HepG2 (cell line): Measurements from ENCODE around the gene CISD3. TPM values are rescaled to one million over a fixed set of nuclear protein-coding genes. Genes with fewer than 3 reads are reported as not detected.

Experiments used
- ATAC-seq: fragments of 200-7000 bp; cut with Tn5 transposase; 3 replicates; pipeline ENCODE4 v1.9.1; 2020; ENCODE audit warnings: mild to moderate bottlenecking, moderate library complexity
- BruUV-seq: library from RNA; stranded (reverse); fragments of 400-500 nt; replicated peaks from 2 replicates; lab custom pipeline; 2021; lab: Mats Ljungman, UMichigan
- CTCF ChIA-PET: fragments of 300-600 bp; formaldehyde crosslinking; extraction: SDS; loops from one replicate; lab custom pipeline; 2021; ENCODE audit warnings: low total read pairs, inconsistent platforms, low intra/inter-chr PET ratio; lab: Yijun Ruan, JAX
- POLR2A ChIA-PET: fragments of 350-600 bp; sonication (Branson Sonifier 250); formaldehyde crosslinking; loops from one replicate; lab custom pipeline; 2020; ENCODE audit warnings: antibody characterized with exemption, inconsistent platforms; lab: Yijun Ruan, JAX
- DNase-seq: peaks from one replicate; pipeline ENCODE4 v3.0.0-alpha.2; 2015; ENCODE audit warnings: low spot score
- FAIRE-seq: peaks from 3 replicates; lab custom pipeline; 2011; peaks lifted over from hg19 to GRCh38; lab: Jason Lieb, UNC
- H2AFZ ChIP-seq: one replicate; pipeline ENCODE4 v1.6.1; 2011; ENCODE audit warnings: low read length, inconsistent platforms
- H3K27ac ChIP-seq: fragments of 300-600 bp; 3 replicates; pipeline ENCODE4 v1.8.0; 2011; ENCODE audit warnings: mixed run types, mild to moderate bottlenecking, mixed read lengths, low read length, inconsistent platforms; ENCODE audit not compliant: insufficient read depth; ENCODE audit errors: extremely low read length
- H3K27me3 ChIP-seq, 2 experiments: fragments of 200-600 bp in 1 of 2; 2 replicates in 1 of 2; 3 replicates in 1 of 2; pipeline versions ENCODE4 v1.6.0 to v1.8.0; 2011; ENCODE audit warnings: low read length in 2 of 2, mild to moderate bottlenecking in 2 of 2, moderate library complexity in 2 of 2, inconsistent platforms in 1 of 2; ENCODE audit not compliant: insufficient read depth in 2 of 2, control insufficient read depth in 1 of 2
- H3K36me3 ChIP-seq, 2 experiments: fragments of 200-600 bp in 1 of 2; replicated peaks in 1 of 2; 2 replicates in 1 of 2; 3 replicates in 1 of 2; pipeline versions ENCODE4 v1.5.1 to v1.8.0; 2011; ENCODE audit warnings: low read length in 2 of 2, inconsistent platforms in 1 of 2; ENCODE audit not compliant: insufficient read depth in 2 of 2, control insufficient read depth in 1 of 2
- H3K4me1 ChIP-seq: 2 replicates; pipeline ENCODE4 v1.5.1; 2012; ENCODE audit warnings: low read length, inconsistent platforms; ENCODE audit not compliant: insufficient read depth
- H3K4me2 ChIP-seq: 2 replicates; pipeline ENCODE4 v1.6.0; 2011; ENCODE audit warnings: low read depth, low read length, inconsistent platforms
- H3K4me3 ChIP-seq, 3 experiments: fragments of 200-600 bp in 1 of 3; sonication (generic), shearing (Covaris generic) in 1 of 3; replicated peaks in 1 of 3; 2 replicates each; pipeline ENCODE4 v1.5.1; 2011 to 2016; ENCODE audit warnings: low read length in 3 of 3, inconsistent platforms in 2 of 3, low read depth in 2 of 3, mild to moderate bottlenecking in 2 of 3, control low read depth in 1 of 3, mixed read lengths in 1 of 3; ENCODE audit not compliant: insufficient read depth in 1 of 3
- H3K79me2 ChIP-seq: one replicate; pipeline ENCODE4 v1.6.1; 2011; ENCODE audit warnings: low read length, inconsistent platforms; ENCODE audit not compliant: insufficient read depth
- H3K9ac ChIP-seq: 2 replicates; pipeline ENCODE4 v1.6.0; 2011; ENCODE audit warnings: mild to moderate bottlenecking, low read depth, low read length, inconsistent platforms; ENCODE audit not compliant: insufficient read depth
- H3K9me3 ChIP-seq: 2 replicates; pipeline ENCODE4 v1.5.1; 2012; ENCODE audit warnings: mild to moderate bottlenecking, low read length
- H4K20me1 ChIP-seq: 2 replicates; pipeline ENCODE4 v1.6.0; 2011; ENCODE audit warnings: inconsistent platforms, mild to moderate bottlenecking, low read length, moderate library complexity; ENCODE audit not compliant: insufficient read depth
- AGO1 ChIP-seq: fragments of 200-400 bp; formaldehyde crosslinking; IDR thresholded peaks from 2 replicates; pipeline ENCODE4 v1.6.1; 2017; ENCODE audit warnings: mild to moderate bottlenecking, low read depth, low read length, moderate library complexity; ENCODE audit not compliant: poor library complexity, severe bottlenecking
- BRD4 ChIP-seq: sonication (generic); formaldehyde crosslinking; IDR thresholded peaks from 2 replicates; pipeline ENCODE4 v1.4.0; 2020; ENCODE audit warnings: missing genetic modification reagents
- FOXM1 ChIP-seq: sonication (generic); formaldehyde crosslinking; IDR thresholded peaks from 2 replicates; pipeline ENCODE4 v1.5.0; 2020; ENCODE audit warnings: missing genetic modification reagents
- RBFOX2 ChIP-seq: fragments of 200-400 bp; formaldehyde crosslinking; IDR thresholded peaks from 2 replicates; pipeline ENCODE4 v1.6.1; 2017; ENCODE audit warnings: low read depth, mild to moderate bottlenecking, low read length
- RBM22 ChIP-seq: fragments of 200-400 bp; formaldehyde crosslinking; optimal IDR thresholded peaks from 2 replicates; pipeline ENCODE3; 2017; ENCODE audit warnings: mild to moderate bottlenecking, low read length, moderate library complexity
- ZNF530 ChIP-seq: sonication (generic); formaldehyde crosslinking; IDR thresholded peaks from 2 replicates; pipeline ENCODE4 v1.5.0; 2020; ENCODE audit warnings: low read depth, mild to moderate bottlenecking, missing genetic modification reagents
- WGBS: methylation state at CpG from one replicate; pipeline ENCODE4 v1.1.6; 2017; ENCODE audit warnings: low lambda C conversion rate; 5-methylcytosine and 5-hydroxymethylcytosine counted together
- in situ Hi-C: cut with HindIII; loops from 2 replicates; pipeline ENCODE4 v1.10.0; 2017; ENCODE audit warnings: low pct_unique_long_range_greater_than_20kb; ENCODE audit not compliant: extremely low pct_ligation_motif_present
- intact Hi-C: fragments of 100-400 bp; cut with micrococcal nuclease; formaldehyde crosslinking; loops from one replicate; pipeline ENCODE4 v1.10.0; 2022; ENCODE audit not compliant: unreplicated experiment
- polyA plus RNA-seq, 8 experiments: library from polyadenylated mRNA; depleted of rRNA in 3 of 8; stranded (reverse) in 7 of 8; unstranded in 1 of 8; fragments of >200 nt; fragmentation: Illumina TruSeq in 4 of 8; extraction: Trizol in 4 of 8; gene quantifications; 2 replicates each; pipeline versions ENCODE4 v1.2.1 to v1.2.3, GENCODE V29; 2011 to 2016; ENCODE audit warnings: low read depth in 4 of 8, missing spikeins in 1 of 8, mixed read lengths in 1 of 8; ENCODE audit not compliant: insufficient read depth in 1 of 8
- total RNA-seq, 5 experiments: library from RNA; depleted of rRNA; stranded (reverse); fragments of >200 nt; fragmentation: Illumina TruSeq; extraction: Trizol; gene quantifications; 2 replicates each; pipeline ENCODE4 v1.2.3, GENCODE V29; 2016; ENCODE audit warnings: low read depth in 1 of 5
- TF ChIP-seq, protein P1 (sequence below): sonication (generic); formaldehyde crosslinking; IDR thresholded peaks from 2 replicates; pipeline ENCODE4 v1.4.0; 2020; ENCODE audit warnings: low read depth, mild to moderate bottlenecking, missing genetic modification reagents
- TF ChIP-seq, protein P2 (sequence below): sonication (generic); formaldehyde crosslinking; IDR thresholded peaks from 2 replicates; pipeline ENCODE4 v1.9.0; 2021; ENCODE audit warnings: mild to moderate bottlenecking, missing genetic modification reagents
- TF ChIP-seq, protein P3 (sequence below), 2 experiments: sonication (generic) in 1 of 2; formaldehyde crosslinking in 1 of 2; IDR thresholded peaks; 2 replicates each; pipeline versions ENCODE4 v1.6.1 to v1.9.0; 2014 to 2022; ENCODE audit warnings: antibody characterized with exemption in 1 of 2, borderline replicate concordance in 1 of 2, inconsistent platforms in 1 of 2, low read depth in 1 of 2, missing genetic modification reagents in 1 of 2

CISD3 gene
- total and polyA plus RNA-seq, 2 of the 13 experiments (the other 11 are each of a cell fraction or from before 2014, with no cell fraction given) = 30.0 to 34.1 TPM

DNA sequence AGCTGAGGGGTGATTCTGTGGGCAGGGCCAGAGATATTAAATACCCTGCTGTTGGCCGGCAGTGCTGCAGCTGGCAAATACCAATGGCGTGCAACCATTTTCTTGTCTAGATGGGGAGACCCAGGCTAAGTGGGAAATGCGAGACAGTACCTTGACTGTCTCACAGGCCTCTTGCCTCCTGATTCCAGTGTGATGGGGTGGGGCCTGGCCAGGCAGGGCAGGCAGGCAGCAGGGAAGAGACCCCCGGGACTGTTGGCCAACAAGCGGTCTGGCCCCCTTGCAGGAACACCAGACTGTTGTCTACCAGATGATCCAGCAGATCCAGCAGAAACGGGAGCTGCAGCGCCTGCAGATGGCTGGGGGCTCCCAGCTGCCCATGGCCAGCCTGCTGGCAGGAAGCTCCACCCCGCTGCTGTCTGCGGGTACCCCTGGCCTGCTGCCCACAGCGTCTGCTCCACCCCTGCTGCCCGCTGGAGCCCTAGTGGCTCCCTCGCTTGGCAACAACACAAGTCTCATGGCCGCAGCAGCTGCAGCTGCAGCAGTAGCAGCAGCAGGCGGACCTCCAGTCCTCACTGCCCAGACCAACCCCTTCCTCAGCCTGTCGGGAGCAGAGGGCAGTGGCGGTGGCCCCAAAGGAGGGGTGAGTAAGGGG, 5.7 kb upstream of the CISD3 start:
- POLR2A ChIA-PET = interaction anchor here (1.1 to 5.5 kb wide), 2 partner anchors 14 to 18 kb away, joined by 3 to 38 read pairs; partner anchors contain the start of gene MLLT6
- no peak overlapping the region for H3K9ac ChIP-seq
- H4K20me1 ChIP-seq = no peaks in the 10 kb centered on the region
- no peaks in the 10 kb centered on the region for H3K27me3 ChIP-seq
- CTCF ChIA-PET = no interaction called here
- no peak for ATAC-seq
- no peak overlapping the region for H3K4me3 ChIP-seq
- intact Hi-C loops (loop anchor here (5.0 kb wide), 1 partner anchor 373 kb away; no protein-coding TSS in a partner anchor), in situ Hi-C loops (no loop called here)
- no peak overlapping the region for H3K27ac ChIP-seq
- no peak overlapping the region for H2AFZ ChIP-seq
- peaks cover 26 to 42% of the 10 kb centered on the region in 2 experiments; a peak in 4 of 5 replicates for H3K36me3 ChIP-seq
- H3K9me3 ChIP-seq = no peaks in the 10 kb centered on the region
- H3K4me1 ChIP-seq = peaks cover 26% of the 10 kb centered on the region
- H3K4me2 ChIP-seq = no peak overlapping the region
- BruUV-seq = no TSS peak
- FAIRE-seq = no peak
- no peak for DNase-seq
- H3K79me2 ChIP-seq = no peaks in the 10 kb centered on the region
- 100% methylated on average over 8 of the region's 16 CpGs for WGBS
- TF ChIP-seq ZNF530 (CRISPR knock-in tag) (no peak), AGO1 (peak; percentile 35), FOXM1 (no peak), RBFOX2 (peak; percentile 61), RBM22 (peak; percentile 66), BRD4 (CRISPR knock-in tag) (no peak)
- TF ChIP-seq, protein P1, sequence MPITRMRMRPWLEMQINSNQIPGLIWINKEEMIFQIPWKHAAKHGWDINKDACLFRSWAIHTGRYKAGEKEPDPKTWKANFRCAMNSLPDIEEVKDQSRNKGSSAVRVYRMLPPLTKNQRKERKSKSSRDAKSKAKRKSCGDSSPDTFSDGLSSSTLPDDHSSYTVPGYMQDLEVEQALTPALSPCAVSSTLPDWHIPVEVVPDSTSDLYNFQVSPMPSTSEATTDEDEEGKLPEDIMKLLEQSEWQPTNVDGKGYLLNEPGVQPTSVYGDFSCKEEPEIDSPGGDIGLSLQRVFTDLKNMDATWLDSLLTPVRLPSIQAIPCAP (CRISPR knock-in tag) = no peak
- TF ChIP-seq, protein P2, sequence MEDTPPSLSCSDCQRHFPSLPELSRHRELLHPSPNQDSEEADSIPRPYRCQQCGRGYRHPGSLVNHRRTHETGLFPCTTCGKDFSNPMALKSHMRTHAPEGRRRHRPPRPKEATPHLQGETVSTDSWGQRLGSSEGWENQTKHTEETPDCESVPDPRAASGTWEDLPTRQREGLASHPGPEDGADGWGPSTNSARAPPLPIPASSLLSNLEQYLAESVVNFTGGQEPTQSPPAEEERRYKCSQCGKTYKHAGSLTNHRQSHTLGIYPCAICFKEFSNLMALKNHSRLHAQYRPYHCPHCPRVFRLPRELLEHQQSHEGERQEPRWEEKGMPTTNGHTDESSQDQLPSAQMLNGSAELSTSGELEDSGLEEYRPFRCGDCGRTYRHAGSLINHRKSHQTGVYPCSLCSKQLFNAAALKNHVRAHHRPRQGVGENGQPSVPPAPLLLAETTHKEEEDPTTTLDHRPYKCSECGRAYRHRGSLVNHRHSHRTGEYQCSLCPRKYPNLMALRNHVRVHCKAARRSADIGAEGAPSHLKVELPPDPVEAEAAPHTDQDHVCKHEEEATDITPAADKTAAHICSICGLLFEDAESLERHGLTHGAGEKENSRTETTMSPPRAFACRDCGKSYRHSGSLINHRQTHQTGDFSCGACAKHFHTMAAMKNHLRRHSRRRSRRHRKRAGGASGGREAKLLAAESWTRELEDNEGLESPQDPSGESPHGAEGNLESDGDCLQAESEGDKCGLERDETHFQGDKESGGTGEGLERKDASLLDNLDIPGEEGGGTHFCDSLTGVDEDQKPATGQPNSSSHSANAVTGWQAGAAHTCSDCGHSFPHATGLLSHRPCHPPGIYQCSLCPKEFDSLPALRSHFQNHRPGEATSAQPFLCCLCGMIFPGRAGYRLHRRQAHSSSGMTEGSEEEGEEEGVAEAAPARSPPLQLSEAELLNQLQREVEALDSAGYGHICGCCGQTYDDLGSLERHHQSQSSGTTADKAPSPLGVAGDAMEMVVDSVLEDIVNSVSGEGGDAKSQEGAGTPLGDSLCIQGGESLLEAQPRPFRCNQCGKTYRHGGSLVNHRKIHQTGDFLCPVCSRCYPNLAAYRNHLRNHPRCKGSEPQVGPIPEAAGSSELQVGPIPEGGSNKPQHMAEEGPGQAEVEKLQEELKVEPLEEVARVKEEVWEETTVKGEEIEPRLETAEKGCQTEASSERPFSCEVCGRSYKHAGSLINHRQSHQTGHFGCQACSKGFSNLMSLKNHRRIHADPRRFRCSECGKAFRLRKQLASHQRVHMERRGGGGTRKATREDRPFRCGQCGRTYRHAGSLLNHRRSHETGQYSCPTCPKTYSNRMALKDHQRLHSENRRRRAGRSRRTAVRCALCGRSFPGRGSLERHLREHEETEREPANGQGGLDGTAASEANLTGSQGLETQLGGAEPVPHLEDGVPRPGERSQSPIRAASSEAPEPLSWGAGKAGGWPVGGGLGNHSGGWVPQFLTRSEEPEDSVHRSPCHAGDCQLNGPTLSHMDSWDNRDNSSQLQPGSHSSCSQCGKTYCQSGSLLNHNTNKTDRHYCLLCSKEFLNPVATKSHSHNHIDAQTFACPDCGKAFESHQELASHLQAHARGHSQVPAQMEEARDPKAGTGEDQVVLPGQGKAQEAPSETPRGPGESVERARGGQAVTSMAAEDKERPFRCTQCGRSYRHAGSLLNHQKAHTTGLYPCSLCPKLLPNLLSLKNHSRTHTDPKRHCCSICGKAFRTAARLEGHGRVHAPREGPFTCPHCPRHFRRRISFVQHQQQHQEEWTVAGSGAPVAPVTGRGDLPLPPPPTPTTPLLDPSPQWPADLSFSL (CRISPR knock-in tag) = no peak
- TF ChIP-seq, protein P3, sequence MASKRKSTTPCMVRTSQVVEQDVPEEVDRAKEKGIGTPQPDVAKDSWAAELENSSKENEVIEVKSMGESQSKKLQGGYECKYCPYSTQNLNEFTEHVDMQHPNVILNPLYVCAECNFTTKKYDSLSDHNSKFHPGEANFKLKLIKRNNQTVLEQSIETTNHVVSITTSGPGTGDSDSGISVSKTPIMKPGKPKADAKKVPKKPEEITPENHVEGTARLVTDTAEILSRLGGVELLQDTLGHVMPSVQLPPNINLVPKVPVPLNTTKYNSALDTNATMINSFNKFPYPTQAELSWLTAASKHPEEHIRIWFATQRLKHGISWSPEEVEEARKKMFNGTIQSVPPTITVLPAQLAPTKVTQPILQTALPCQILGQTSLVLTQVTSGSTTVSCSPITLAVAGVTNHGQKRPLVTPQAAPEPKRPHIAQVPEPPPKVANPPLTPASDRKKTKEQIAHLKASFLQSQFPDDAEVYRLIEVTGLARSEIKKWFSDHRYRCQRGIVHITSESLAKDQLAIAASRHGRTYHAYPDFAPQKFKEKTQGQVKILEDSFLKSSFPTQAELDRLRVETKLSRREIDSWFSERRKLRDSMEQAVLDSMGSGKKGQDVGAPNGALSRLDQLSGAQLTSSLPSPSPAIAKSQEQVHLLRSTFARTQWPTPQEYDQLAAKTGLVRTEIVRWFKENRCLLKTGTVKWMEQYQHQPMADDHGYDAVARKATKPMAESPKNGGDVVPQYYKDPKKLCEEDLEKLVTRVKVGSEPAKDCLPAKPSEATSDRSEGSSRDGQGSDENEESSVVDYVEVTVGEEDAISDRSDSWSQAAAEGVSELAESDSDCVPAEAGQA (IDR thresholded peaks at IDR 0.05; ENCODE audit: low read depth) = no peak
- TF ChIP-seq, protein P3 (CRISPR knock-in tag; IDR thresholded peaks at IDR 0.05; ENCODE audit: borderline replicate concordance) = no peak
